ENCODE results near the gene MPEG1.

MPEG1 gene

DNA sequence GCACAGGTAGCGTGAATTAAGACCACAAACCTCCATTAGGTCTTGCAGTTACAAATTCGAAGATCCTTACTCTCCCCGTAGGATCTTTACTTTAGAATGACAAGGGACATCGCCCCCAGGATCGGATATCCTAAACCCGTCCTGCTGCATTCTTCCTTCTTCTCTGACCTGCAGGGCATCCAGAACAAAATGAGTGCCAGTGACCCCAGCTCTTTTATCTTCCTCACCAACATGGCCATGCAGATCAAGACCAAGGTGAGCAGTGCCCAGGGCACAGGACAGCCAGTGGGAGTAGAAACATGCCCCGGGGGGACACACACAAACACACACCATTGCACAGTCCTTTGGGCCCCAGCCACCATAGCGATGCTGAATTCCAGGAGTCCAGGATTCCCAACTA is 42.6 kb upstream of the MPEG1 start:
- TF ChIP-seq ZNF70 (CRISPR knock-in tag; IDR thresholded peaks at IDR 0.05) (no peak), ZC3H10 (CRISPR knock-in tag; IDR thresholded peaks at IDR 0.05) (no peak), ZFP30 (CRISPR knock-in tag; IDR thresholded peaks at IDR 0.05) (no peak), TCF4 (CRISPR knock-in tag; IDR thresholded peaks at IDR 0.05; ENCODE audit: borderline replicate concordance) (no peak), ISL1 (CRISPR knock-in tag; IDR thresholded peaks at IDR 0.05) (no peak), PPARA (CRISPR knock-in tag; IDR thresholded peaks at IDR 0.05; ENCODE audit: borderline replicate concordance) (no peak), ZNF8 (CRISPR knock-in tag; IDR thresholded peaks at IDR 0.05) (no peak), SNAI2 (CRISPR knock-in tag; IDR thresholded peaks at IDR 0.05) (no peak), ARNTL (CRISPR knock-in tag; IDR thresholded peaks at IDR 0.05; ENCODE audit: borderline replicate concordance, low read depth) (no peak), RARB (CRISPR knock-in tag; IDR thresholded peaks at IDR 0.05) (no peak), ESRRG (CRISPR knock-in tag; IDR thresholded peaks at IDR 0.05) (no peak), OSR1 (CRISPR knock-in tag; IDR thresholded peaks at IDR 0.05) (no peak)
- TF ChIP-seq, protein P1, sequence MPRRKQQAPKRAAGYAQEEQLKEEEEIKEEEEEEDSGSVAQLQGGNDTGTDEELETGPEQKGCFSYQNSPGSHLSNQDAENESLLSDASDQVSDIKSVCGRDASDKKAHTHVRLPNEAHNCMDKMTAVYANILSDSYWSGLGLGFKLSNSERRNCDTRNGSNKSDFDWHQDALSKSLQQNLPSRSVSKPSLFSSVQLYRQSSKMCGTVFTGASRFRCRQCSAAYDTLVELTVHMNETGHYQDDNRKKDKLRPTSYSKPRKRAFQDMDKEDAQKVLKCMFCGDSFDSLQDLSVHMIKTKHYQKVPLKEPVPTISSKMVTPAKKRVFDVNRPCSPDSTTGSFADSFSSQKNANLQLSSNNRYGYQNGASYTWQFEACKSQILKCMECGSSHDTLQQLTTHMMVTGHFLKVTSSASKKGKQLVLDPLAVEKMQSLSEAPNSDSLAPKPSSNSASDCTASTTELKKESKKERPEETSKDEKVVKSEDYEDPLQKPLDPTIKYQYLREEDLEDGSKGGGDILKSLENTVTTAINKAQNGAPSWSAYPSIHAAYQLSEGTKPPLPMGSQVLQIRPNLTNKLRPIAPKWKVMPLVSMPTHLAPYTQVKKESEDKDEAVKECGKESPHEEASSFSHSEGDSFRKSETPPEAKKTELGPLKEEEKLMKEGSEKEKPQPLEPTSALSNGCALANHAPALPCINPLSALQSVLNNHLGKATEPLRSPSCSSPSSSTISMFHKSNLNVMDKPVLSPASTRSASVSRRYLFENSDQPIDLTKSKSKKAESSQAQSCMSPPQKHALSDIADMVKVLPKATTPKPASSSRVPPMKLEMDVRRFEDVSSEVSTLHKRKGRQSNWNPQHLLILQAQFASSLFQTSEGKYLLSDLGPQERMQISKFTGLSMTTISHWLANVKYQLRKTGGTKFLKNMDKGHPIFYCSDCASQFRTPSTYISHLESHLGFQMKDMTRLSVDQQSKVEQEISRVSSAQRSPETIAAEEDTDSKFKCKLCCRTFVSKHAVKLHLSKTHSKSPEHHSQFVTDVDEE (CRISPR knock-in tag; IDR thresholded peaks at IDR 0.05): no peak
- TF ChIP-seq, protein P2, sequence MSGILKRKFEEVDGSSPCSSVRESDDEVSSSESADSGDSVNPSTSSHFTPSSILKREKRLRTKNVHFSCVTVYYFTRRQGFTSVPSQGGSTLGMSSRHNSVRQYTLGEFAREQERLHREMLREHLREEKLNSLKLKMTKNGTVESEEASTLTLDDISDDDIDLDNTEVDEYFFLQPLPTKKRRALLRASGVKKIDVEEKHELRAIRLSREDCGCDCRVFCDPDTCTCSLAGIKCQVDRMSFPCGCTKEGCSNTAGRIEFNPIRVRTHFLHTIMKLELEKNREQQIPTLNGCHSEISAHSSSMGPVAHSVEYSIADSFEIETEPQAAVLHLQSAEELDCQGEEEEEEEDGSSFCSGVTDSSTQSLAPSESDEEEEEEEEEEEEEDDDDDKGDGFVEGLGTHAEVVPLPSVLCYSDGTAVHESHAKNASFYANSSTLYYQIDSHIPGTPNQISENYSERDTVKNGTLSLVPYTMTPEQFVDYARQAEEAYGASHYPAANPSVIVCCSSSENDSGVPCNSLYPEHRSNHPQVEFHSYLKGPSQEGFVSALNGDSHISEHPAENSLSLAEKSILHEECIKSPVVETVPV (CRISPR knock-in tag; IDR thresholded peaks at IDR 0.05): no peak
- TF ChIP-seq, protein P3, sequence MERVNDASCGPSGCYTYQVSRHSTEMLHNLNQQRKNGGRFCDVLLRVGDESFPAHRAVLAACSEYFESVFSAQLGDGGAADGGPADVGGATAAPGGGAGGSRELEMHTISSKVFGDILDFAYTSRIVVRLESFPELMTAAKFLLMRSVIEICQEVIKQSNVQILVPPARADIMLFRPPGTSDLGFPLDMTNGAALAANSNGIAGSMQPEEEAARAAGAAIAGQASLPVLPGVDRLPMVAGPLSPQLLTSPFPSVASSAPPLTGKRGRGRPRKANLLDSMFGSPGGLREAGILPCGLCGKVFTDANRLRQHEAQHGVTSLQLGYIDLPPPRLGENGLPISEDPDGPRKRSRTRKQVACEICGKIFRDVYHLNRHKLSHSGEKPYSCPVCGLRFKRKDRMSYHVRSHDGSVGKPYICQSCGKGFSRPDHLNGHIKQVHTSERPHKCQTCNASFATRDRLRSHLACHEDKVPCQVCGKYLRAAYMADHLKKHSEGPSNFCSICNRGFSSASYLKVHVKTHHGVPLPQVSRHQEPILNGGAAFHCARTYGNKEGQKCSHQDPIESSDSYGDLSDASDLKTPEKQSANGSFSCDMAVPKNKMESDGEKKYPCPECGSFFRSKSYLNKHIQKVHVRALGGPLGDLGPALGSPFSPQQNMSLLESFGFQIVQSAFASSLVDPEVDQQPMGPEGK (CRISPR knock-in tag; IDR thresholded peaks at IDR 0.05; ENCODE audit: borderline replicate concordance): no peak
- TF ChIP-seq, protein P4, sequence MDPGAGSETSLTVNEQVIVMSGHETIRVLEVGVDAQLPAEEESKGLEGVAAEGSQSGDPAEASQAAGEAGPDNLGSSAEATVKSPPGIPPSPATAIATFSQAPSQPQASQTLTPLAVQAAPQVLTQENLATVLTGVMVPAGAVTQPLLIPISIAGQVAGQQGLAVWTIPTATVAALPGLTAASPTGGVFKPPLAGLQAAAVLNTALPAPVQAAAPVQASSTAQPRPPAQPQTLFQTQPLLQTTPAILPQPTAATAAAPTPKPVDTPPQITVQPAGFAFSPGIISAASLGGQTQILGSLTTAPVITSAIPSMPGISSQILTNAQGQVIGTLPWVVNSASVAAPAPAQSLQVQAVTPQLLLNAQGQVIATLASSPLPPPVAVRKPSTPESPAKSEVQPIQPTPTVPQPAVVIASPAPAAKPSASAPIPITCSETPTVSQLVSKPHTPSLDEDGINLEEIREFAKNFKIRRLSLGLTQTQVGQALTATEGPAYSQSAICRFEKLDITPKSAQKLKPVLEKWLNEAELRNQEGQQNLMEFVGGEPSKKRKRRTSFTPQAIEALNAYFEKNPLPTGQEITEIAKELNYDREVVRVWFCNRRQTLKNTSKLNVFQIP (CRISPR knock-in tag; IDR thresholded peaks at IDR 0.05; ENCODE audit: borderline replicate concordance, low read depth): no peak
- ATAC-seq: no peak

DNA sequence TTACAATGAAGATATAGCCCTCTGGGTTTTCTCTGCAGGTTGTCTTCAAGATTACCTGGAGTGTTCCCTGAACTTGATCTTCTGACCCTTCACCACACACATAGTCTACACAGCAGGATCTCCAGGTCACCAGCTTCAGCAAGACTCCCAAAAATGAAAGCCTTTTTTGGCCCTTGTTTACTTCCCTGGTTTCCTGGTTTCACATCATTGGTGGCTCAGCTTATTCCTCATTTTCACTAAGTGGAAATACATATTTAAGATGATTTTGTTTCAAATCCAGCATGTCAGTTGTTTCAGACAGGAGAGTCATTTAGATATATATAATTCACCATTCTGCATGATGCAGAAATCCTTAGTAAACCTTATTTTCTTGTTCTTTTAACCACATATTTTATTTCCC is 41.6 kb upstream of the MPEG1 start:
- no peak for ATAC-seq

More for the DNA sequence above, 41.6 kb upstream of the MPEG1 start:
- no peak for TF ChIP-seq SNAI2 (CRISPR knock-in tag; IDR thresholded peaks at IDR 0.05)
- no peak for TF ChIP-seq PPARA (CRISPR knock-in tag; IDR thresholded peaks at IDR 0.05; ENCODE audit: borderline replicate concordance)
- no peak for TF ChIP-seq ZFP30 (CRISPR knock-in tag; IDR thresholded peaks at IDR 0.05)
- TF ChIP-seq, protein P4 (CRISPR knock-in tag; IDR thresholded peaks at IDR 0.05; ENCODE audit: borderline replicate concordance, low read depth): no peak
- no peak for TF ChIP-seq ZNF8 (CRISPR knock-in tag; IDR thresholded peaks at IDR 0.05)
- TF ChIP-seq, protein P5, sequence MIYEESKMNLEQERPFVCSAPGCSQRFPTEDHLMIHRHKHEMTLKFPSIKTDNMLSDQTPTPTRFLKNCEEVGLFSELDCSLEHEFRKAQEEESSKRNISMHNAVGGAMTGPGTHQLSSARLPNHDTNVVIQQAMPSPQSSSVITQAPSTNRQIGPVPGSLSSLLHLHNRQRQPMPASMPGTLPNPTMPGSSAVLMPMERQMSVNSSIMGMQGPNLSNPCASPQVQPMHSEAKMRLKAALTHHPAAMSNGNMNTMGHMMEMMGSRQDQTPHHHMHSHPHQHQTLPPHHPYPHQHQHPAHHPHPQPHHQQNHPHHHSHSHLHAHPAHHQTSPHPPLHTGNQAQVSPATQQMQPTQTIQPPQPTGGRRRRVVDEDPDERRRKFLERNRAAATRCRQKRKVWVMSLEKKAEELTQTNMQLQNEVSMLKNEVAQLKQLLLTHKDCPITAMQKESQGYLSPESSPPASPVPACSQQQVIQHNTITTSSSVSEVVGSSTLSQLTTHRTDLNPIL (CRISPR knock-in tag; IDR thresholded peaks at IDR 0.05; ENCODE audit: low read depth): no peak
- TF ChIP-seq RARB (CRISPR knock-in tag; IDR thresholded peaks at IDR 0.05): no peak

All from SK-N-SH treated with all-trans-retinoic acid at 6 μM for 48 hours (cell line).